ENCODE measurements around the gene TMEM120B. TPM values are rescaled to one million over a fixed set of nuclear protein-coding genes. Genes with fewer than 3 reads are reported as not detected.

The TMEM120B gene
- total and polyA plus RNA-seq, 2 experiments from 2014 or later = 5.5 to 9.5 TPM

- Histone ChIP-seq H3K27me3 (no peaks in the 10 kb centered on the region), H3K4me2 (no peak overlapping the region), H3K79me2 (peaks cover 14% of the 10 kb centered on the region), H3K27ac (no peak overlapping the region), H4K20me1 (ENCODE audit: insufficient read depth, poor library complexity, severe bottlenecking) (no peaks in the 10 kb centered on the region), H3K4me3 (no peak overlapping the region), H3K36me3 (replicated peaks; ENCODE audit: insufficient read depth, low read depth) (no peaks in the 10 kb centered on the region), H3K9me2 (replicated peaks; ENCODE audit: insufficient read depth) (no peaks in the 10 kb centered on the region), H3K9me3 (ENCODE audit: low read depth) (no peaks in the 10 kb centered on the region), H3K4me1 (ENCODE audit: insufficient read depth) (no peaks in the 10 kb centered on the region), H2AFZ (no peak overlapping the region)
- DNase-seq (ENCODE audit: low spot score) = no peak
- WGBS (ENCODE audit: low lambda C conversion rate, missing lambda C conversion rate) = 95% methylated on average over 4 of the region's 4 CpGs
- no peak for TF ChIP-seq EZH2phosphoT487 (IDR thresholded peaks at IDR 0.05; ENCODE audit: low read depth, severe bottlenecking, unreplicated experiment)
- TF ChIP-seq CTCF (IDR thresholded peaks at IDR 0.05; ENCODE audit: poor library complexity) = no peak
- TF ChIP-seq EZH2 (IDR thresholded peaks at IDR 0.05; ENCODE audit: borderline replicate concordance) = no peak
Observed at GRCh38 chr12:121723200-121723599, 10.6 kb downstream of the TMEM120B start.

GRCh38 chr12:121724925-121725324 lies 12.4 kb downstream of the TMEM120B start:
- no peak for DNase-seq (ENCODE audit: low spot score)
- Histone ChIP-seq H3K4me3 (no peak overlapping the region), H3K36me3 (replicated peaks; ENCODE audit: insufficient read depth, low read depth) (no peaks in the 10 kb centered on the region), H4K20me1 (ENCODE audit: insufficient read depth, poor library complexity, severe bottlenecking) (no peaks in the 10 kb centered on the region), H3K4me1 (ENCODE audit: insufficient read depth) (no peaks in the 10 kb centered on the region), H3K27ac (no peak overlapping the region), H3K27me3 (no peaks in the 10 kb centered on the region), H2AFZ (no peak overlapping the region), H3K9me2 (replicated peaks; ENCODE audit: insufficient read depth) (no peaks in the 10 kb centered on the region), H3K9me3 (ENCODE audit: low read depth) (no peaks in the 10 kb centered on the region), H3K79me2 (peaks cover 5% of the 10 kb centered on the region), H3K4me2 (no peak overlapping the region)
- TF ChIP-seq CTCF (IDR thresholded peaks at IDR 0.05; ENCODE audit: poor library complexity) (no peak), EZH2phosphoT487 (IDR thresholded peaks at IDR 0.05; ENCODE audit: low read depth, severe bottlenecking, unreplicated experiment) (no peak), EZH2 (IDR thresholded peaks at IDR 0.05; ENCODE audit: borderline replicate concordance) (no peak)
- 90% methylated on average over 2 of the region's 2 CpGs for WGBS (ENCODE audit: low lambda C conversion rate, missing lambda C conversion rate)

- H3K4me1 ChIP-seq (ENCODE audit: insufficient read depth) = no peaks in the 10 kb centered on the region
- H2AFZ ChIP-seq = no peak overlapping the region
- no peaks in the 10 kb centered on the region for H3K36me3 ChIP-seq (replicated peaks; ENCODE audit: insufficient read depth, low read depth)
- no peak overlapping the region for H3K4me3 ChIP-seq
- no peak overlapping the region for H3K27ac ChIP-seq
- TF ChIP-seq CTCF (IDR thresholded peaks at IDR 0.05; ENCODE audit: poor library complexity) (no peak), EZH2 (IDR thresholded peaks at IDR 0.05; ENCODE audit: borderline replicate concordance) (no peak), EZH2phosphoT487 (IDR thresholded peaks at IDR 0.05; ENCODE audit: low read depth, severe bottlenecking, unreplicated experiment) (no peak)
- no peaks in the 10 kb centered on the region for H3K9me2 ChIP-seq (replicated peaks; ENCODE audit: insufficient read depth)
- no peak for DNase-seq (ENCODE audit: low spot score)
- no peaks in the 10 kb centered on the region for H4K20me1 ChIP-seq (ENCODE audit: insufficient read depth, poor library complexity, severe bottlenecking)
- no peaks in the 10 kb centered on the region for H3K9me3 ChIP-seq (ENCODE audit: low read depth)
- WGBS (ENCODE audit: low lambda C conversion rate, missing lambda C conversion rate) = 97% methylated on average over 3 of the region's 3 CpGs
- no peak overlapping the region for H3K4me2 ChIP-seq
- H3K27me3 ChIP-seq = no peaks in the 10 kb centered on the region
- peaks cover 5% of the 10 kb centered on the region for H3K79me2 ChIP-seq
Observed at GRCh38 chr12:121725423-121725822, 12.9 kb downstream of the TMEM120B start.

GRCh38 chr12:121729021-121729420 lies 16.5 kb downstream of the TMEM120B start:
- Histone ChIP-seq H3K36me3 (replicated peaks; ENCODE audit: insufficient read depth, low read depth) (no peaks in the 10 kb centered on the region), H3K4me2 (no peak overlapping the region), H3K79me2 (peaks cover 5% of the 10 kb centered on the region), H2AFZ (no peak overlapping the region), H3K9me2 (replicated peaks; ENCODE audit: insufficient read depth) (no peaks in the 10 kb centered on the region), H3K4me1 (ENCODE audit: insufficient read depth) (no peaks in the 10 kb centered on the region), H3K27me3 (no peaks in the 10 kb centered on the region), H4K20me1 (ENCODE audit: insufficient read depth, poor library complexity, severe bottlenecking) (no peaks in the 10 kb centered on the region), H3K9me3 (ENCODE audit: low read depth) (no peaks in the 10 kb centered on the region), H3K27ac (no peak overlapping the region), H3K4me3 (no peak overlapping the region)
- TF ChIP-seq EZH2phosphoT487 (IDR thresholded peaks at IDR 0.05; ENCODE audit: low read depth, severe bottlenecking, unreplicated experiment) (no peak), EZH2 (IDR thresholded peaks at IDR 0.05; ENCODE audit: borderline replicate concordance) (no peak), CTCF (IDR thresholded peaks at IDR 0.05; ENCODE audit: poor library complexity) (no peak)
- 100% methylated on average over 6 of the region's 6 CpGs for WGBS (ENCODE audit: low lambda C conversion rate, missing lambda C conversion rate)
- DNase-seq (ENCODE audit: low spot score) = no peak
